ENCODE measurements around the gene NRIP2. TPM values are rescaled to one million over a fixed set of nuclear protein-coding genes. Genes with fewer than 3 reads are reported as not detected.

Gene NRIP2
- total RNA-seq, 1 donor from 2014 or later = 2.0 TPM

GRCh38 chr12:2854669-2855453 lies 20.0 kb upstream of the NRIP2 start:
- ATAC-seq (ENCODE audit: poor library complexity) (no peak), DNase-seq (no peak)
- intact Hi-C loops (cut with DNase I) = loop anchor here (5.0 kb wide), 2 partner anchors 82 to 177 kb away; no protein-coding TSS in a partner anchor

DNA sequence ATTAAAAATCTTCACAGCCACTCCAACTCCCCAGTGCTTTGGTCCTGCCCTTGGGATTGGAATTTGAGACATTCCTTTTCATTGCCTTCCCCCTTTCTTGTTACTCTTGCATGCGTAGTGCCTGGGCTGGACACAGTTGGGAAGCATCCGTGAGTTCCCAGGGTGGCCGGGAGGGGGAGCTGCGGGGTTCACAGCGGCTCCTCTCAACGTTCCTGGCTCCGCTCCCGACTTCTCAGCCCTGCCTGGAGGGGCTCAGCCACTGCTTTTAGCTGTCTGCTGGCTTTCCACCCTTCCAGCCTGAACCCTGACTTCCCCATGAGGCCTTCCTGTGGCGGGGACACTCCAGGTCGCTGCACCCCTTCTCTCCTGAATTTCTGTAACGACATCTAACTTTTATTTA lies 18.8 kb upstream of the NRIP2 start:
- ATAC-seq (ENCODE audit: poor library complexity) (peak; percentile 92), DNase-seq (peak; percentile 90)
- intact Hi-C loops (cut with DNase I) = loop anchor here (5.0 kb wide), 1 partner anchor 179 kb away; no protein-coding TSS in a partner anchor

- no peak for ATAC-seq (ENCODE audit: poor library complexity)
- no peak for DNase-seq
- intact Hi-C loops (cut with DNase I) = loop anchor here (5.0 kb wide), 1 partner anchor 180 kb away; no protein-coding TSS in a partner anchor
Observed at GRCh38 chr12:2851931-2852330, 17.1 kb upstream of the NRIP2 start.

GRCh38 chr12:2845280-2845679 lies 10.4 kb upstream of the NRIP2 start:
- ATAC-seq (ENCODE audit: poor library complexity) (peak; percentile 36), DNase-seq (no peak)
- intact Hi-C loops (cut with DNase I) = no loop called here

DNA sequence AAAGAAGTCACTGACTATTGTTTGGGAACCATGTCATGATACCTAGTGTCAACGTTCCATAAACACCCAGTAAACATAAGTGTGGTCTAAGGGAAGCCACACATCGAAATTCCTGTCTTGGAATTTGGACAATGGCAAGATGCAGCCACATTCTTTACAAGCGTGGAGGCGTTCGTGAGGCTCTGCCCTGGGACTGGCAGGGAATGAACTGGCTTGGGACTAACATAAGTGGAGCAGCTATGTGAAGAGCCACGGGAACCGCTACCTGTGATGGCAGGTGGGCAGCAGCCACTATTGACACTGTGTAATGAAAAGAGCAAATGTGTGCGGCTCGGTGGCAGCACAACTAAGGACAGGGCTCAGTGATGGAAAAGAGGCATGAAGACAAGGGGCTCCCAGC lies 10.0 kb upstream of the NRIP2 start:
- DNase-seq (no peak), ATAC-seq (ENCODE audit: poor library complexity) (no peak)
- intact Hi-C loops (cut with DNase I) = no loop called here

DNA sequence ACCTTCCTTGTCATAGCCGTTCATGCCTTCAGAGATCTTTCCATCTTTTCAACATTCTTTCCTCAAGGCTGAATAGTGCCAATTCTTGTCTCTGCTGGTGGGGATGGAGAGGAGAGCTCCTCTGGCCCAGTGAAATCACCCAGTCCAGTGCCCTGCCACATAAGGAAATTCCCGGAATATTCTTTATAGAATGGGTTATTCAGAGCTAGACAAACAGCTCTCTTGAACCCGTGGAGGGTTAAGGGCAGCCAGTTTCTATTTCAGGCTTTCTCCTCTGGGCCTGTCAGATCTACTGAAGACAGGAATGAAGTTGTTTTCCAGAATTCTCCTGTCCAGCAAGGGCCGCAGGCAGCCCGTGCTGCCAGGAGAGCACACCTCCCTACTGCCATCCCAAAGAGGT lies 8.1 kb upstream of the NRIP2 start:
- ATAC-seq (ENCODE audit: poor library complexity) = no peak
- DNase-seq = no peak
- intact Hi-C loops (cut with DNase I) = no loop called here

GRCh38 chr12:2841056-2841650 lies 6.3 kb upstream of the NRIP2 start:
- intact Hi-C loops (cut with DNase I) = no loop called here
- no peak for ATAC-seq (ENCODE audit: poor library complexity)

DNA sequence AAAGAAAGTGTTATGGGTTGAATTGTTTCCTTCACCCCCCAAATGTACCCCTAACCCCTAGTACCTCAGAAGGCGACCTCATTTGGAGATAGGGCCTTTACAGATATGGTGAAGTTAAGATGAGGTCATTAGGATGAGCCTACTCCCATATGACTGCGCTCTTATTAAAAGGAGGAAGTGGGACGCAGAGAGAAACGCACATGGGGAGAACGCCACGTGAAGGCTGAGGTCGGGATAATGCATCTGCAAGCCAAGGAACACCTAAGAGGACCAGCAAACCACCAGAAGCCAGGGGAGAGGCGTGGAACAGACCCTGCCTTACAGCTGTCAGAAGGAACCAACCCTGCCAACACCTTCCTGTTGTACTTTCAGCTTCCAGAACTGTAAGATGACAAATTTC lies 1.7 kb upstream of the NRIP2 start:
- intact Hi-C loops (cut with DNase I) = no loop called here
- DNase-seq (no peak), ATAC-seq (ENCODE audit: poor library complexity) (no peak)

More at GRCh38 chr12:2841056-2841650, 6.3 kb upstream of the NRIP2 start:
- DNase-seq = no peak

DNA sequence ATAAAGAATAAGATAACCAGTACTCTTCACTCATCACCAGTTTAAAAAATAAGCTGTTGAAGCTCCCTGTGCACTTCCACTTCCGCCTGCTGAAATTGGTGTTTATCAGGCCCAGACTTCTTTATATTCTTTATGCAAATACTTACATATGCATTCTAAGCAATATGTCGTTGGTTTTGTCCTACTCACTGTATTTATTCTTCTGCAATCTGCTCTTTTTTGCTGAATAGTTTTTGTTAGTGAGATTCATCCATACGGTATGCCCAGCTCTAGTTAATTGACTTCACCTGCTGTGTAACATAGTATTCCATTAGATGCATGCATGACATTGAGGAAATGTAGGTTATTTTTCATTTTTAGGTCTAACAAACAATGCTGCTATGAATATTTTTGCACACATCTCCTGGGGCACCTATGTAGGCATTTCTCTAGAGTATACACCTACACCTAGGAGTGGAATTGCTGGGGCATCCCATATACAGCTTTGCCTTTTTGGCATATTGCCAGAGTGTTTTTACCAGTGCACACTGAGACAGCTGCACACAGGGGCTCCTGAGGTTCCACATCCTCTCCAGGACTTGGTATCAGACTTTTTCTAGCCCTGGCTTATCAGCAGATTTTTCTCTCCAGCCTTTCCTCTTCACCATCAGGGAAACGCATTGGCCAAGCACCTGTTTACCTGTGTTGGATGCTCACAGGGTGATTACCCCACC lies 1.0 kb upstream of the NRIP2 start:
- ATAC-seq (ENCODE audit: poor library complexity) (no peak), DNase-seq (no peak)
- intact Hi-C loops (cut with DNase I) = no loop called here

DNA sequence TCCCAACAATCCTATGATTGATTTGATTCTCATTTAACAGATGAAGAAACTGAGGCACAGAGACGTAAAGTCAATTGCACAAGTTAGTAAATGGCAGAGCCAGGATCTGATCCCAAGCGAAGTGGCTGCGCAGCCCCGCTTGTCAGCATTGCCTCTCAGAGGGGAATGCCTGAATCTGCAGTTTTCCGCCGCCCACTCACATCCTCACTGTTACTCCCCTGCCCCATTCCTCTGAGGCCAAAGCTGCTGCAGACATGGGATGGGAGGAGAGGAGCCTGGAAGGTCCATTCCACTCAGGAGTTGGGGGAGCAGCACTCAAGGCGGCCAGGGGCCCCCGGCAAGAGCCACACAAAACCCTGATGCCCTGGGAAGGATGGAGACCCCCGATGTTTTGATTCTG lies 1.0 kb downstream of the NRIP2 start:
- ATAC-seq (ENCODE audit: poor library complexity) (peak; percentile 46), DNase-seq (no peak)
- intact Hi-C loops (cut with DNase I) = no loop called here

GRCh38 chr12:2833327-2833726 lies 1.5 kb downstream of the NRIP2 start:
- intact Hi-C loops (cut with DNase I) = no loop called here
- DNase-seq (no peak), ATAC-seq (ENCODE audit: poor library complexity) (no peak)

GRCh38 chr12:2832550-2833127 lies 2.2 kb downstream of the NRIP2 start:
- ATAC-seq (ENCODE audit: poor library complexity) (no peak), DNase-seq (no peak)

DNA sequence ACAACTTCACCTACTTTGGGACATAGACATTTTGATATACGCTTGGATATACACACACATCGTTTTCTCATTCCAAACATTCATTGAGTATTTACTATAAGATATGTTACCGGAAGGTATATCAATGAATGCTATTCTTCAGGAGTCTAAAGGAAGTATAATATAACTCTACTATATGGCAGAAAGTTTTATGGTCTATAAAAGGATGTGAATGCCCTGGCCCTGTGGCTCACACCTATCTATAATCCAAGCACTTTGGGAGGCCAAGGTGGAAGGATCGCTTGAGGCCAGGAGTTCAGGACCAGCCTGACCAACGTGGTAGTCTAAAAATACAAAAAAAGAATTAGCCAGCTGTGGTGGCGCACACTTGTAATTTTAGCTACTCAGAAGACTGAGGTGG lies 5.6 kb downstream of the NRIP2 start:
- no peak for ATAC-seq (ENCODE audit: poor library complexity)
- intact Hi-C loops (cut with DNase I) = no loop called here
- DNase-seq = no peak

More at GRCh38 chr12:2832550-2833127, 2.2 kb downstream of the NRIP2 start:
- intact Hi-C loops (cut with DNase I) = no loop called here

DNA sequence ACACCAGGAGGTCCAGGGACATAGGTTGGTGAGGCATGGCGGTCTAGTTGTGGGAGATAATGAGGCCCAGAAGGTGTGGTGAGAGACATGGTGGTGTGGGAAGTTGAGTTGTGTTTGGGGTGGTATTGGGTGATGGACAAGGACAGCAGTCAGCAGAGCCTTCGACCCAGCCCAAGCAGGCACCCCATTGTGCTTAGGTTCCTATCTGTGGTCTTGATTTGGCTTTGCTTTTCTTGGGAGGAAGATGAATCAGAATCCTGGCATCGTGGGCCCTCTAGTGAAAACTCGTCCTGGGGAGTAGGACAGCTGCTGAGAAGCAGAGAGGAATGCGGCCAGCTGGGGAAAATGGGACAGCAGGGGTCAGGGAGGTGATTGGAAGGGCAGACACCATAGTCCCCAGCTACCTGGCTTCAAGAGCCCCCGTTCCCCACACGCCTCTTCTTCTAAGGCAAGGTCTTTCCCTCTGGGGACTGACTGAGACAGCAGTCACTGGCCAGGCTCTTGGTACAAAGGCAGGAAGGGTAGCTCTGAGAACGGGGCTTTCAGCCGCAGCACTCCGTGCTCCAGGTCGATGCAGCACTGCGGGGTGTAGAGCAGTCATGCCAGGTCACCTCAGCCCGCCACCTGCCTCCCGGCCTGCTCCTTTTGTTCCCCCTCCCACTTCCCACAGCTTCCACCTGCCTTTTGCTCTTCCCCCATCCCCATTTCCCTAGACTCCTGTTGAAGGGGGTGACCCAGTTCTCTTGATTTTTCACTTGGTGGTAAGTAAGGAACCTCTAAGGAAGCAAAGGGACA lies 7.9 kb downstream of the NRIP2 start:
- ATAC-seq (ENCODE audit: poor library complexity) = no peak
- DNase-seq = no peak
- intact Hi-C loops (cut with DNase I) = no loop called here

- ATAC-seq (ENCODE audit: poor library complexity) (no peak), DNase-seq (no peak)
- intact Hi-C loops (cut with DNase I) = no loop called here
Observed at GRCh38 chr12:2826036-2826435, 8.8 kb downstream of the NRIP2 start.

DNA sequence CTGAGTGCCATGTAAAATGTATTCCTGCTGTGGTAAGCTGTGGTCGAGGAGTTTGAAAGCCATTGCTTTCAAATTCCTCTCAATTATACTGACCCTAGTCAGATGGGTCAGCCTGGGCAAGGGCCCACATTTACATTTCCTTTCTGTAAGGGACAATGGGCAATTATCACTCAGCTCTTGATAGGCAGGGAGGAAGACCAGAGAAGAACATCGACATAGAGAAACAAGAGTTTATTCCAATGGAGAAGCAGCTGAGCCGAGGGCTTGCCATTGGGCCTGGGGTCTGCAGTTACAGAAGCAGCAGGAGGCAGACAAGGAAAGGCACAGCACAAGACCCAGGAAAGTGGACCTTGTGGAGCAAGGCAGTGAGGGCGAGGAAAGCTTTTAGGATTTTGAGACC lies 9.7 kb downstream of the NRIP2 start:
- ATAC-seq (ENCODE audit: poor library complexity) = no peak
- intact Hi-C loops (cut with DNase I) = no loop called here
- no peak for DNase-seq

DNA sequence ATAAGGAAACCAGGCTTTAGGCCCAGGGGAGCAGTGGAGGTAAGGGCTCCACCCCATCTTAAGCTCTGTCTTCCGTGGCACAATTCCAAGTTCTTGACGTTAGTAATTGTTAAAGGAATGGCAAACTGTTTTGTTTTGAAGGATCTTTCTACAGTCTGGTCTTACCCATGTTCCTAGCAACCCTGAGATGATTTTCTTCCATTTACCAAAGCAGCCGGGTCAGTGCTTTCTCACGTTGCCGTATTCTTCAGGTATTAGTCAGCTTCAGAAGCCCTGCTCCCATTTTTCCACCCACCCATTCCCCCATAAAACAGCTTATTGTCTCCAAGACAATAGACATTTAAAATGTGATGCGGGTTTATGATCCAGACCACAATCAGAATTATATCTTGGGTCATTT lies 10.3 kb downstream of the NRIP2 start:
- DNase-seq (no peak), ATAC-seq (ENCODE audit: poor library complexity) (no peak)
- intact Hi-C loops (cut with DNase I) = no loop called here

DNA sequence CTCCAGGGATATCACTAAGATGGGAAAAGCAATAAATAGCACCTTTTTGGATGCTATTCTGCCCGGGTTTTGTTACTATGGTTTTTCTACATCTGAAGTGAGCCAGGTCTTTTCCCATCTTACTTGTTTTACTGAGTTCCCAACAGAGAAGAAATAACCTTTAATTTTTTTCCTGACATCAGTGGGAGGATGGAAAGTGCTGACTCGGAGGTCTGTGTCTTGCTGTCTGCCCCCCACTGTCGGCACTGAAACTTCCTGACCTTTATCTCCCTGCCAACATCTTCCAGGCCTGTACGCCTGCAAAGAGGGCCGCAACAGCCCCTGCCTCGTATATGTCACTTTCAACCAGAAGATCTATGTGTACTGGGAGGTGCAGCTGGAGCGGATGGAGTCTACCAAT lies 11.4 kb downstream of the NRIP2 start:
- intact Hi-C loops (cut with DNase I) = no loop called here
- DNase-seq = no peak
- no peak for ATAC-seq (ENCODE audit: poor library complexity)

DNA sequence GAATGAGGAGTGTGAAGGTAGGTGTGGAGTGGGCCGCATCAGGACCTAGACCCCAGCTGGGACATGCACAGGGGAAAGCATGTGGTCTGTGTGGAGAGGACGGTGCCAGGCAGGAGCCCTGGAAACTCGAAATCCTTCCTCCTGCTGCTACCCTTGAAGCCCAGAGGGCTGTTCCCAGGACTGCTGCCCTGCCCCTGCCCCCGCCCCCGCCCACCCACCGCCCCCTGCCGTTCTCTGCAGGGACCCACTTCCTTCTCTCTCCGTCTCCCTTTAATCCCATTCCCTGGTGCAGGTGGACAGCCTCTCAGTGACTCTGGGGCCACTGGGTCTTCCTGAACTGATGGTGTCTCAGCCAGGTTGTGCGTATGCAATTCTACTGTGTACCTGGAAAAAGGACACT lies 14.4 kb downstream of the NRIP2 start:
- DNase-seq = no peak
- ATAC-seq (ENCODE audit: poor library complexity) = no peak
- intact Hi-C loops (cut with DNase I) = no loop called here

All from Right ventricle myocardium superior (tissue), 1 donor.